Stimulated activated CD8-positive, alpha-beta memory T cell treated with anti-CD3 and anti-CD28 coated beads, Interleukin-12 subunit alpha, Interleukin-12 subunit beta, amount 100 ng/mL, for 24 hours (primary cell): ENCODE data around the gene WFS1.

ENCODE experiments used
- DNase-seq: peaks from one replicate; pipeline ENCODE4 v3.0.0-alpha.2; 2020; ENCODE audit errors: extremely low read depth

The WFS1 gene

GRCh38 chr4:6325788-6326290 is 56.2 kb downstream of the WFS1 start:
- no peak for DNase-seq

- DNase-seq: no peak
Measured at GRCh38 chr4:6326312-6327060, 56.8 kb downstream of the WFS1 start.

GRCh38 chr4:6327220-6327917 is 57.7 kb downstream of the WFS1 start:
- peak; percentile 35 for DNase-seq

GRCh38 chr4:6328526-6328925 is 58.9 kb downstream of the WFS1 start:
- DNase-seq: no peak

GRCh38 chr4:6329478-6330383 is 60.1 kb downstream of the WFS1 start:
- DNase-seq: no peak

GRCh38 chr4:6330384-6330767 is 60.7 kb downstream of the WFS1 start:
- DNase-seq: no peak

- no peak for DNase-seq
Measured at GRCh38 chr4:6331018-6331417, 61.4 kb downstream of the WFS1 start.

- no peak for DNase-seq
Measured at GRCh38 chr4:6331468-6331867, 61.8 kb downstream of the WFS1 start.

- DNase-seq: no peak
Measured at GRCh38 chr4:6332042-6332668, 62.5 kb downstream of the WFS1 start.

GRCh38 chr4:6332669-6333050 is 63.0 kb downstream of the WFS1 start:
- no peak for DNase-seq

- no peak for DNase-seq
Measured at GRCh38 chr4:6333301-6334202, 63.9 kb downstream of the WFS1 start.

- DNase-seq: no peak
Measured at GRCh38 chr4:6334203-6334887, 64.7 kb downstream of the WFS1 start.

- DNase-seq: no peak
Measured at GRCh38 chr4:6335040-6335590, 65.5 kb downstream of the WFS1 start.

GRCh38 chr4:6336166-6336565 is 66.5 kb downstream of the WFS1 start:
- DNase-seq: no peak

GRCh38 chr4:6337331-6337935 is 67.8 kb downstream of the WFS1 start:
- no peak for DNase-seq

- DNase-seq: no peak
Measured at GRCh38 chr4:6338175-6338950, 68.7 kb downstream of the WFS1 start.

- DNase-seq: no peak
Measured at GRCh38 chr4:6338951-6339817, 69.5 kb downstream of the WFS1 start.
